Activated CD8-positive, alpha-beta memory T cell treated with anti-CD3 and anti-CD28 coated beads, Interleukin-2, amount 50 U/mL, for 48 hours (primary cell): ENCODE results near the gene ZNF343.

ENCODE experiments used
- DNase-seq: peaks from one replicate; pipeline ENCODE4 v3.0.0-alpha.2; 2020

ZNF343 gene

DNA sequence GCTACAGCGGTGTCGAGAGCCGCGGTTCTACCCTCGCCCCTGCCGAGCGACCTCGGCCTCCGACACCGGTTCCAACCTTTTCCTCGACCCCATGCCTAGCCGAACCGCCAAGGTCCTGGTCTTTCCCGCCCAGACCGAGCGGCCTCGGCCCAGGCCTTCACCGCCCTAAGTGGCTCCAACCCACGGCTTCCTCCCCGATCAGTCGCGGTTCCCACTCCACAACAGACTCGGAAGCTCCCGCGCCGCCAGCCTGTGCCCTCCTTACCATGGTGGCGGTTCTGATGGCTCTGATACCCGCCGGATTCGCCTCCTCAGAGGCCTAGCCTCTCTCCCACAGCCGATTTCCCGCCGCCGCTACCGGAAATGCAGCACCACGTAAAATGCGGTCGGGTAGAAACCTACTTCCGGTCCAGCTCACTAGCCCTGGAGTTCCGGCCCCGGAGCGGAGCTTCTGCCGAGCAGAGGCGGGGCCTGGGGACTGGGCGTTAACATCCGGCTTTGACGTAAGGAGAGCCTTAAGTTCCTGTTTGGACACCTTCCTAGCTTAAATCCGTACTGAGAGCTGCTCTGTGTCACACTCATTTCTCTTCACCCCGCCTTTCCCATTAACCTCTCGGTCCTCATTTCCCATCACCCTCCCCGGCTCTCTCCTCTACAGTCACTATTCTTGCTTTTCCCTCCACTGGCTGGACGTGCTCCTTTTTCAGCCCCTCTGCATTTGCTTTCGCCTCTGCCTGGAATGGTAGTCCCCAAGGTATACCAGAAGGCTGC lies 38.1 kb downstream of the ZNF343 start, which contains the start of gene SNRPB:
SNRPB (minus strand) TSS at position 367 of the 771 bp plus-strand sequence; CDS start at position 268, 99 bp downstream.
- peak; percentile 95 for DNase-seq

DNA sequence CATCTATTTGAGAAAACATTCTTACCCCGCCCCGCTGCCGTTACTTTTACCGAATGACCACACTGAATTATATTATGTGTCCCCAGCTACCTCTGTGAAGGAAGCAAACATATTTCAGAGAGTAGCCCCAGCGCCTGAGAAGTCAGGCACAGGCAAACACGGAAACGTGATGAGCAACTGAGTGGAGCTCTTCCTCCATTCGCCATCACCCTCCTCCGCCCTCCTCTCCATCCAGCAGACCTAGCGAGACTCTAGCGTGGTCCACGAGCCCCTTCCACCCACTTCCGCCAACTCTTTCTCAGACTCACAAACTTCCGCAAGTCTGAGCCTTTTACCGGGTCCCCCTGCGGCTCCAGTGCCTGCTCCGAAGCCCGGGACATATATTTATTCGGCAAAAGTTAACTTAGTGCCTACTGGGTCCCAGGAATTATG lies 38.7 kb downstream of the ZNF343 start:
- peak; percentile 81 for DNase-seq

DNA sequence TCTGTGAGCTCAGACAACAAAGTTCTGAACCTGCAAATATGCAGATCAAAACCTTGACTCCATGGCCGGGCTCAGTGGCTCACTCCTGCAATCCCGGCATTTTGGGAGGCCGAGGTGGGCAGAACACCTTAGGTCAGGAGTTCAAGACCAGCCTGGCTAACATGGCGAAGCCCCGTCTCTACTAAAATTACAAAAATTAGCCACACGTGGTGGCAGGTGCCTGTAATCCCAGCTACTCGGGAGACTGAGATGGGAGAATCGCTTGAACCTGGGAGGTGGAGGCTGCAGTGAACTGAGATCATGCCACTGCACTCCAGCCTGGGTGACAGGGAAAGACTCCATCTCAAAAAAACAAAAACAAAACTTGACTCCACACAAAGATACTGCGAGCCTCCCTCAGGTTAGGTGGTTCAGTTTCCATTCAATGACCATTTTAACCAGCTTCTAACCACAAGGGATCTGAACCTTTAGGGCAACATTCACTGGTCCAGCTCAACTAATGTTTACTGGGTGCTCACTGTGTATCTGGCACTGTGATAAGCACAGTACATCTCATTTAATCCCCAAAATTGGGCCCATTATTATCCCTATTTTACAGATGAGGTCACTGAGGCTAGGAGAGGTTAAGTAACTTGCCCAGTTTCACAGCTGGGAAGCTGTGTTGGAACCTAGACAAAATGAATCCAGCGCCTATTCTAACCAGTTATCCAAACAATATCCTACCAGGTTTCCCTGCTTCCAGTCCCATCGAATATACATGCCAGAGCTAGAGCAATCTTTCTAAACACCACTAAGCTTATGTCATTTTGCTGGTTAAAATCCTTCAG lies 39.9 kb downstream of the ZNF343 start:
- no peak for DNase-seq

DNA sequence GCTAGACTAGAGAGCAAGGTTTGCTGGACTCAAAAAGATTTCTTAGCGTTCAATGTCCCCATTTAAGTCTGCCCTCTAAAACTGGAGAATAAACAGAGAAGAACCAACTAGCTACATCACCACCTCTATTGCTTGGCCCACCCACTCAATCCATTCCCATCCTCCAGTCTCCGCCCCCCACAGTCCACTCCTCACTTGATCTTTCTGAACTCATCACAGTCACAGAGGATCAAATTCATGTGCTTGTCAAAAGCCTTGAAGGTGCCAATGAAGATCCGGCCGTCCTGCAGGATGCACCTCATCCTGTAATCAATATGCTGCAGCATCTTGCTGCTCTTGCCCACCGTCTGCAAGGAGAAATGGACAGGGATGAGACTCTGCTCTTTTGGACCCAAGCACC lies 41.3 kb downstream of the ZNF343 start:
- no peak for DNase-seq

DNA sequence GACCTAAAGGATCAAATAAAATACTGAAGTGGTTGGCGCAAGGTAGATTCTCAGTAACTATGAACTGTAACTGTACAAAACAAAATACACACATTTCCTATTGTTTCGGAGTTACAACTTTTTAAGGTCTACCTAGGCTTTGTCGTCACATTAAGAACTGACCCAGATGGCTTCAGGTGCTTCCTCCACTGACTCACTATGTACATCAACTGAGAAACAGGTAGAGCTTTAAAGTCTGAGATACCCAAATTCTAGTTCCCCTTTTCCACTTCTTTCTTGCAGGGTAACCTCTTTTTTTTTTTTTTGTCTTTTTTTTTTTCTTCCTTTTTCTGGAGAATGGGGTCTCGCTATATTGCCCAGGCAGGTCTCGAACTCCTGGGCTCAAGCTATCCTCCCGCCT lies 43.6 kb downstream of the ZNF343 start:
- DNase-seq, result no peak

DNA sequence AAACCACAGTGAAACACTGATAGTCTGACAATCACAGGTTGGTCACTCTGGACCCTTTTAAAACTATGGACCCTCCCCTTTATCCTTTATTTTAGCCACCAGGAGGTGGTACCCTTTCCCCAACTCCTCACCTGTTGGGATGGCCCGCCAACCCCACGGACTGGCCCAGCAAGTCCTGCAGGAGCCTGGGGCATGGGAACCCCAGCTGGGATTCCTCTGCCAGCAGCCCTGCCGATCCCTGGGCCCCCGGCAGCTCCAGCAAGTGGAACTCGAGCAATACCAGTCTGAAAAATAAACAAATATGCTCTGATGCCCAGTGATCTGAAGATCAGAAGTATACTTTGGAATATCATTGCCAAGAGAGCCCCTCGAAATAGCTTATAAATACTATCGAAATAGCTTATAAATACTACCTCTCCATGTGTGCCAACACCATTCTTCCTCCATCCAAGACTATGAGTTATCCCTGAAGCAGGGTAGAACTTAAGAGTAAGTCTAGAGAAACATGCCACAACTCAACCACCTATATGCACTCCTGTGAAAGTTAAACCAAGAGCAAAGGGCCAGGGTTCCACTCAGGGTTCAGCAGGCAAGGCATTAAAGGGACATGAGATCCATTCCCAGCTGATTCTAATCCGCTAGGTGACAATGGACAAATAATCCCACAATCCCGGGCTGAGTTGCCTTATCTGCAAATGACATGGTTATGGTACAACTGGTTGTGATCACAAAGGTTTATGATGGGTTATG lies 44.9 kb downstream of the ZNF343 start:
- no peak for DNase-seq

DNA sequence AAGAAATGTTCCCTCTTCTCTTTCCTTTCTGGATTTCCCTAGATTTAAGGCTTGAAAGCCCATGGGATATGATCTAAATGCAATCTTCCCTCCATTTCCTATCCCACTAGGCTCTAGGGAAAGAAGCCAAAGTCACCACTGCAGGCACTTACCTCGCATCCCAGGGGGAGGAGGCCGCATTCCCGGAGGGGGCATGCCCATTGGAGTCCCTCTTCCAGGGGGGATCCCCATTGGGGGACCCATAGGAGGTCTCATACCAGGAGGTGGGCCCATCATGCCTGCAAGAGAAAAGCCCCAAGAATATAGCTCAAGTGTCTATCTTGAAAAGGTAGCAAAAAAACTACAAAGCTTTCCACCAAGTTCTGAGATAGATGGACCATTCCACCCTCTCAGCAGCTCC lies 46.2 kb downstream of the ZNF343 start:
- no peak for DNase-seq

DNA sequence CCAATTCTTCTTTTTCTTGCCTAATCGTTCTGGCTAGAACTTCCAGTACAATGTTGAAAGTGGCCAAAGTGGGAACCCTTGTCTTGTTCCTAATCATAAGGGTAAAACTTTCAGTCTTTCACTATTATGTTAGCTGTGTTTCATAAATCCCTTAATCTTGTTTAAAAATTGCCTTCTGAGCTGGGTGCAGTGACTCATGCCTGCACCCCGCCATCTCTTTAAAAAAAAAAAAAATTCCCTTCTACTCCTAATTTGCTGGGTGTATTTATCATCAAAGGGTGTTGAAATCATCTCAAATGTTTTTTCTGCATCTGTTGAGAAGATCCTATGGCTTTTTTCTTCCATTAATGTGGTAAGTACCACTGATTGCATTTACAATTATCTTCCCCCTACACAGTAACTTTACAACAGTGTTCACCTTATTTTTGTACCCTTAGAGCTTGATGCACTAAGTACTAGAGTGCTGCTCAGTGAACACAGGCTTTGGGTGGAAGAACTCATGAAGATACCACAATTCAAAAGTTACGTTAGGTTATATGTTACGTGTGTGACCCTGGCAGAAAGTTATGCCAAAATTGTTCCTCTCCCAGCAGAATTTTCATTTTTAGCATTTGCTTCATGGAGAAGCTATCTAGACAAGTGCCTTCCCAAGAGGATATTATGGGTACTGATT lies 47.8 kb downstream of the ZNF343 start:
- no peak for DNase-seq

DNA sequence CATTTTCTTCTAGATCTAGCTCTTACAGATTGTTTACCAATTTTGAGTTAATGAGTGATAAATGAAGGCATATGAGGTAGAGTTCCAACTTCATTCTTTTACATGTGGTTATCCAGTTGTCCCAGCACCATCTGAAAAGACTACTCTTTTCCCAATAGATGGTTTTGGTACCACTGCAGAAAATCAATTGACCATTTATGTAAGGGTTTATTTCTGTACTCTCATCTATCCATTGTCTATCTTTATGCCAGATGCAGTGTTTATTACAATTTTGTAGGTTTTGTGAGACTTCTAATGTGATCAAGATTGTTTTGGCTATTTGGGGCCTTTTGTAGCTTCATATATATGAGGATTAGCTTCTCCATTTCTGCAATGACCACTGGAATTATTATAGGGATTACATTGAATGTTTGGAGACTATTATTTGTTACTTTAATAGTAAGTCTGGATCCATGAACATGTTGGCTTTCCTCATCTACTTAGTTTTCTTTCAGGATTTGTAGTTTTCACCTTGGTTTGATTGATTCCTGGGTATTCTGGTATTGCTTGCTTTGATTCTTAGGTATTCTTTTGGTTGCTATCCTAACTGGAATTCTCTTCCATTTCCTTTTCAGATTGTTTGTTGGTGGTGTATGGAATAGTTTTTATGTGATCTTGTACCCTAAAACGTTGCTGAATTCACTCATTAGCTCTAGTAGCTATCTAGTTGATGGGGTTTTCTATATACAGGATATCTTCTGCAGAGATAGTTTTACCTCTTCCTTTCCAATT lies 48.5 kb downstream of the ZNF343 start:
- DNase-seq, result no peak

DNA sequence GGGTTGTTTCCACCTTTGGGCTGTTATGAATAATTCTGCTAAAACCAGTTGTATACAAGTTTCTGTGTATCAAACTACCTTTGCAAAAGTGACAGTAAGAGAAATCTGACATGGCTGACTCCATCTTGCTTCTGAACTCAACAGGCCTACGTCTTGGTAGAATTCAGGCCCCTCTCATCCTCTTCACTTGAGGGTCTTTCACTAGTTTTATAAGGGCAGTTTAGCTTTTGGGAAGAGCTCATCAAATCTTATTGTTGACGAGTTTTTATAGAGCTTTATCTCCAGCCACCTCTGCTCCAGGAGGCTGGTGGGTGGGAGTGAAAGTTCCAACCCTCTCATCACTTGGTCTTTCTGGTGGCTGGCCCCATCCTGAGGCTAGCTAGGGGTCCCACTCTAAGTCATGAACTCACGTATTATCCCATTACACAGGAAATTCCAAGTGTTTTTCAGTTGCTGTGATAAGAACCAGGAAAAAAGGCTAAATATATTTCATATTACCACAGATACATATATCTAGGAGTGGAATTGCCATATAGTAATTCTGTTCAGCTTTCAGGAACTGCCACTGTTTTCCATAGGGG lies 49.7 kb downstream of the ZNF343 start:
- no peak for DNase-seq

DNA sequence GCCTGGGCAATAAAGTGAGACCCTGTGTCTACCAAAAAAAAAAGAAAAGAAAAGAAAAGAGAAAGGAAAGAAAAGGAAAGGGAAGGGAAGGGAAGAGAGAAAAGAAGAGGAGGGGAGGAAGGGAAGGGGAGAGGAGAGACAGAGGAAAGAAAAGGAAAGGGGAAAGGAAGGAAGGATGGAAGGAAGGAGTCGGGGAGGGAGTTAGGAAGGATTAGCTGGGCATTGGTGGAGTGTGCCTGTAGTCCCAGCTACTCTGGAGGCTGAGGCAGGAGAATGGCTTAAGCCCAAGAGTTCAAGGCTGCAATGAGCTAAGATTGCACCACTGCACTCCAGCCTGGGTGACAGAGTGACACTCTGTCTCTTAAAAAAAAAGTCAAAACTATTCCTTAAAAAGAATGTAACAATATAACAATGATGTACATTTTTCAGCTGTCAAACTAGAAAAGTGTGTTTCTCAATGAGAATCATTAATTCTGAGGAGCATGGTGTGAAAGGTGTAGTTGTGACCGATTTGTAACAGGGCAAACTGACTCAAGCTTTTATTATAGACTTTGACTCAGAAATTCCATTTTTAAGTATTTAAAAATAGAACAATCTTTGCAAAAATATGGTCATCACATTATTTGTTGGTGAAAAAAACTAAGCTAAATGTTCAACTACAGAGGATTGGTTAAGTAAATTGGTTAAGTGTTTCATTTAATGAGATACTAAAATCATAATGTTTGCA lies 52.8 kb downstream of the ZNF343 start:
- no peak for DNase-seq

DNA sequence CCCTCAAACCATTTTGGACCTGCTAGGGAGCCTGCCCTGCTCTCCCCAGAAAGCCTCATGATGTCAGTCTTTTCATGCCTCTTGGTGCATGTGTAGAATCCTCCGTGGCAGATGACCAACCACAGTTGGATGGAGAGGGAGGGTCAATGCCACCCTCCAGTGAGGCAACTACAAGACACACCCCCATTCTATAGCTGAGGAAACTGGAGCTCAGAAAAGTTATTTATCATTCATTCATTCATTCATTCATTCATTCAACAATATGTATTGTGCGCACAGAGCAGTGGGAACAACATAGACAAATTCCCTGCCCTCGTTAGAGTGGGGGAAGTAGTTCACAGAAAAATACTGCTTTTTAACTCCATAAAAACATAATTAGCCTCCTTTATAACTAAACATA lies 54.9 kb downstream of the ZNF343 start:
- no peak for DNase-seq

DNA sequence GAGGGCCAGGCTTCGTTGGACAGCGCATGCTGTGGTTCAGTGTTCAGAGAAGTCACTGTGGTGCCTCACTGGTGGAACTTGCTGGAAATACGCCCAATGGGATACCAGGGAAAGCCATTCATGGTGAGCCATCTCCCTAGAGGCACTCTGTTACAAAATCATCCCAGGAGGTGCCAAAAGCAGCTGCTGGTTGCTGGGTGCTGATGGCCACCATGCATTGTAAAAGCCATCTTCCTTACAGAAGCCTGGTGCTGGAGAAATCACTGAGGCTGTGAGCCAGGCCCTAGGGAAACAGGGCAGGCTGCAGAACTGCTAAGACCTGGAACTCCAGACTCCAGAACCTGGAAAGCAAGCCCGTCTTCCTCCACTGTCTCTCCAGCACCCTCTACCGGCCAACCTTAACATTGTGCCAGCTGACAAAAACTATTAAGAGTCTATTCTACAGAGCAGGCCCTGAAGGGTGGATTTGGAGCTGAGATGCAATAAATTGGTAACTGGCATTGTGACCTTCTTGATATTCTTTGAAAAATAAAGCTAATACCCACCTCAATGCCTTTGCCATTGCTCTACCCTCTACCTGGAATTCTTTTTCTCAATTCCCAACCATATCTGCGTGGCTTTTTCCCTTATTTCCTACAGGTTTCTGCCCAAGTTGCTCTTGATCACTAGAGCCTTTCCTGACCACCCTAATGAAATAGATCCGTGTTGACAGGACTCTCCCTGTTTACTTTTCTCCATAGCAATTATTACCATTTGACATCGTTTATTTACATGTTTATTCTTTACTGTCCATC lies 56.6 kb downstream of the ZNF343 start:
- peak; percentile 83 for DNase-seq

DNA sequence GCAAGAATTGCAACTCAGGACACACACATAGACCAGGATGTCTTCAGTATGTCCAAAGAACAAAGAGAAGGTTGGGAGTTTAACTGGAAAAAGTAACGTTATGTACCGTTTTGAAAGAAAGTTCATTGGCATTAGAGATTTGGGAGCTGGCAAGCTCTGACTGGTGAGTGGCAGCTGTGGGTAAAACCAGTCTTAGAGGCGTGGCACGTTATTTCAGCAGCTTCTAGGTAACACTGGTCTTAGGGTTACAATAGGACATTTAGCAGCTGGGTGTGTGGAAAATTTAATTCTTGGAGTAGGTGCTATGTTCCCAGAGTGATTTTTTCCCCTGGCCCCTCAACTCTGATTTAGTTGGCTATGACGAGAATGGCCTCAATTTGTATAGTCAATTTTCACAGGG lies 57.3 kb downstream of the ZNF343 start:
- no peak for DNase-seq

DNA sequence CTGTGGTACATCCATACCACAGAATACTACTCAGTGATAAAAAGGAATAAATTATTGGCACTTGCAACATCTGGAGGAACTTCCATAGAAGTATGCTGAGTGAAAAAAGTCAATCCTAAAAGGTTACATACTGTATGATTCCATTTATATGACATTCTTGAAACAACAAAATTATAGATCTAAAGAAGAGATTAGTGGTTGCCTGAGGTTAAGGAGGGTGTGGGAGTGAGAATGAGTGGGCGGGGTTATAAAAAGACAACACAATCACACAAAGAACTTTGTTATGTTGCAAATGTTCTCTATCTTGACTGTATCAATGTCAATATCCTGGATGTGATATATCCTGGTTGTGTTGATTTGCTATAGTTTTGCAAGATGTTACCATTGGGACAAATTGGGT lies 59.3 kb downstream of the ZNF343 start:
- DNase-seq, result no peak

DNA sequence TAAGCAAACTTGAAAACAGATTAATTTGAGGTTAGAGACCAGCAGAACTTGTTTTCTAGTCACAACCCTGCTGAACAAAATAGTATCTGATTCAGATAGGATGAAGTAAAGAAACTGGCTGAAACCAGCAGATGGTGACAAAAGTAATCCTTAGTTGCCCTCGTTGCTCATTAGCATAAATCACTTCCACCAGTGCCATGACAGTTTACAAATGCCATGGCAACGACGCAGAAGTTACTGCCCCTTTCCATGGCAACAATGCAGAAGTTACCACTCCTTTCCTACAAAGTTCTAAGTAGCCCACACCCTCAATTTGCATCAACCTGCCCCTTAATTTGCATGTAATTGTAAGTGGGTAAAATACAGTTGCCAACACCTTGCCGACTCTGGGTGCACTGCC lies 61.9 kb downstream of the ZNF343 start:
- no peak for DNase-seq
